IPS-20b (cell line): ENCODE data around the gene SAMD3.
"Not testable (repeated sequence)": the region's sequence is repeated elsewhere in the genome, so short reads cannot be mapped to it uniquely, and the experiment has no call there.

Source experiments
- H3K27ac ChIP-seq: one replicate; pipeline ENCODE4 v1.5.1; 2013; ENCODE audit warnings: low read length
- H3K27me3 ChIP-seq: 2 replicates; pipeline ENCODE4 v1.6.1; 2013; ENCODE audit warnings: mild to moderate bottlenecking, low read length, inconsistent platforms; ENCODE audit not compliant: insufficient read depth
- H3K36me3 ChIP-seq: 2 replicates; pipeline ENCODE4 v1.6.1; 2013; ENCODE audit warnings: low read depth, mild to moderate bottlenecking, inconsistent platforms, low read length, moderate library complexity; ENCODE audit not compliant: insufficient read depth
- H3K4me1 ChIP-seq: 2 replicates; pipeline ENCODE4 v1.6.1; 2013; ENCODE audit warnings: mild to moderate bottlenecking, control low read depth, inconsistent platforms, low read length, moderate library complexity; ENCODE audit not compliant: insufficient read depth
- H3K4me3 ChIP-seq: 2 replicates; pipeline ENCODE4 v1.5.1; 2013; ENCODE audit warnings: mild to moderate bottlenecking, low read length, inconsistent platforms
- H3K9ac ChIP-seq: 2 replicates; pipeline ENCODE4 v1.6.1; 2013; ENCODE audit warnings: low read depth, mild to moderate bottlenecking, inconsistent platforms, low read length, moderate library complexity
- H3K9me3 ChIP-seq: 2 replicates; pipeline ENCODE4 v1.6.1; 2013; ENCODE audit warnings: mild to moderate bottlenecking, low read depth, low read length, inconsistent platforms; ENCODE audit not compliant: insufficient read depth

SAMD3 gene

DNA sequence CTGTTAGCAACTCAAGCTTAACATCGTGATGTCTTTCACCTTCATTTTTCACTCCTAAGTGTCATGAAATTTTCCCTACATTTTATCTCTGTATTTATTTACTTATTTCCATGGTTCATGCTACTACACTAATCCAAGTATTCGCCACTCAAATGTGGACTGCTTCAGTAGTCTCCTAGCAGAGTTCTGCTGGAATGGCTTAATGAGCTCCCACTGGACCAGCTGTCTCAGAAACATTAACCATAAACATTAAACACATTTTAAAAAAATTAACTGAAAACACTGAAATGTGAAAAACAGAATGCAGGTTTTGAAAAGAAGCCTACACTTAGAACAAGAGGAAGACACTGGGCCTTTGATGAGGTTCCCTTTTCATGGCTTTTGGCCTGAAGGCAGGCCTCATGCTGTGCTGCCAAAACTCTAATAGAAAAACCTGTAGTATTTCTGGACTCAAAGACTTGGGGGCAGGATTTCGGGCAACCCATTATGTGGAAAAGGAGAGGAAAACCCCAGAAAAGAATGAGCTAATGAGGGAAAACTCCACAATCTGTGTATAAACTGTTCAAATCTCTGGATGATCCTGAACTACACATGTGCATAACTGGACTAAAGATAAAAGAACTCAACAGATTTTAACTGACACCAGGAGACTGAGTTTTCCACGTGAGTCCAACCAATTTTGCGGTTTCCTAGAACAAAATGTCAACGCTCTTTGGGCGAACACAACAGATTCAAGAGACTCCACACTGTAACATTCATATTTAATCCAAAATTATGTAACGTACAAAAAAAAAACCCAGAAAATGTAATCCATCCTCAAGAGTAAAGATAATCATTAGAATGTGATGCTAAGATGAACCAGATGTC lies 33.0 kb downstream of the SAMD3 start:
- Histone ChIP-seq H3K4me1 (no peaks in the 10 kb centered on the region), H3K36me3 (no peaks in the 10 kb centered on the region), H3K9me3 (no peaks in the 10 kb centered on the region; the same call in 1 of the 2 replicates), H3K27ac (no peak overlapping the region), H3K27me3 (no peaks in the 10 kb centered on the region), H3K4me3 (no peak overlapping the region), H3K9ac (no peak overlapping the region)

DNA sequence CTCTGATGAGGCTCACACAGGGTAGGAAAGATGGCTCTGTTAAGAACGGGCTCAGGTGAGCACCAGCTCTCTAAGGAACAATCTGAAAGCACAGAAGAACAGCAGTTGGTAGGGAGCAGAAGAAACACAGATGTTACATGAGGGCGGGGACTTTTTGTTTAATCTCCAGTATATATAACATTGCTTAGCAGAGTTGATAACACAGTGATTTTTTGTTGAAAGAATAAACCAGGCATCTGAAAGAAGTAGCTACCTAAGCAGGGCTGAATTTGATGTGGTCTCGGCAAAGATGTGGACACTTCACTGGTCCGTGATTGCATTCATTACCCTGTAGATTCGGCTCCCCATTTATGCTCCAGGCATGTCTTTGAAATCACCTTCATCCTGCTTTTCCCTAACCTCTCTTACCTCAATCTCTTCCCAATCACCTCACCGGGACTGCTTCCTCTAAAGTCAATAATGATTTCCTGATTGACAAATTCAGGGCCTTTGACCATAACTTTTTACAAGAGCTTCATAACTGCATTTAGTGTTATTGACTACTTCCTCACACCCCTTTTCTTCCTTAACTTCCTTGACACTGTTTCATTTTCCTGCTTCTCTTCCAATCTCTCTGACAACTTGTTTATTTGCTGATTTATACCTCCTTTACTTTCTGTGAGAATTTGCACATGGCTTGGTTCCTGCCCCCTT lies 34.4 kb downstream of the SAMD3 start:
- H3K9ac ChIP-seq: no peak overlapping the region
- H3K36me3 ChIP-seq: no peaks in the 10 kb centered on the region
- H3K27me3 ChIP-seq: no peaks in the 10 kb centered on the region
- no peak overlapping the region for H3K4me3 ChIP-seq
- no peaks in the 10 kb centered on the region; the same call in 1 of the 2 replicates for H3K9me3 ChIP-seq
- H3K27ac ChIP-seq: no peak overlapping the region
- H3K4me1 ChIP-seq: no peaks in the 10 kb centered on the region

GRCh38 chr6:130187335-130188206 lies 35.2 kb downstream of the SAMD3 start:
- no peak overlapping the region for H3K27ac ChIP-seq
- H3K4me3 ChIP-seq: no peak overlapping the region
- H3K36me3 ChIP-seq: no peaks in the 10 kb centered on the region
- H3K9me3 ChIP-seq: no peaks in the 10 kb centered on the region; the same call in 1 of the 2 replicates
- H3K9ac ChIP-seq: no peak overlapping the region
- no peaks in the 10 kb centered on the region for H3K4me1 ChIP-seq
- no peaks in the 10 kb centered on the region for H3K27me3 ChIP-seq

DNA sequence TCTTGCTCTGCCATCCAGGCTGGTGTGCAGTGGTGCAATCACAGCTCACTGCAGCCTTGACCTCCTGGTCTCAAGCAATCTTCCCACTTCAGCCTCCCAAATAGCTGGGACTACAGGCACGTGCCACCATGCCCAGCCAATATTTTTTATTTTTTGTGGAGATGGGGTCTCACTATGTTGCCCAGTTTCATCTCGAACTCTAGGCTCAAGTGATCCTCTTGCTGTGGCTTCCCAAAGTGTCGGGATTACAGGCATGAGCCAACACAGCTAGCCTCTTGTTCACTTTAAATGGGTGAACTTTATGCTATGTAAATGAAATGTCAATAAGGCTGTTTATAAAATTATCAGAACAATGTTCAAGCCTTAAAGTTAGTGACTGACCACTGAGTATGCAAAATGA lies 37.1 kb downstream of the SAMD3 start:
- Histone ChIP-seq H3K9ac (no peak overlapping the region), H3K4me3 (no peak overlapping the region), H3K27me3 (no peaks in the 10 kb centered on the region), H3K27ac (no peak overlapping the region), H3K4me1 (no peaks in the 10 kb centered on the region), H3K36me3 (no peaks in the 10 kb centered on the region), H3K9me3 (no peaks in the 10 kb centered on the region)

- Histone ChIP-seq H3K4me1 (no peaks in the 10 kb centered on the region), H3K27me3 (no peaks in the 10 kb centered on the region), H3K9ac (no peak overlapping the region), H3K9me3 (no peaks in the 10 kb centered on the region), H3K27ac (no peak overlapping the region), H3K4me3 (no peak overlapping the region), H3K36me3 (no peaks in the 10 kb centered on the region)
These were observed 39.2 kb downstream of the SAMD3 start for GRCh38 chr6:130183271-130184222.

GRCh38 chr6:130182466-130182865 lies 40.3 kb downstream of the SAMD3 start:
- Histone ChIP-seq H3K9ac (no peak overlapping the region), H3K4me3 (no peak overlapping the region), H3K4me1 (no peaks in the 10 kb centered on the region), H3K36me3 (no peaks in the 10 kb centered on the region), H3K27ac (no peak overlapping the region), H3K9me3 (no peaks in the 10 kb centered on the region), H3K27me3 (no peaks in the 10 kb centered on the region)

DNA sequence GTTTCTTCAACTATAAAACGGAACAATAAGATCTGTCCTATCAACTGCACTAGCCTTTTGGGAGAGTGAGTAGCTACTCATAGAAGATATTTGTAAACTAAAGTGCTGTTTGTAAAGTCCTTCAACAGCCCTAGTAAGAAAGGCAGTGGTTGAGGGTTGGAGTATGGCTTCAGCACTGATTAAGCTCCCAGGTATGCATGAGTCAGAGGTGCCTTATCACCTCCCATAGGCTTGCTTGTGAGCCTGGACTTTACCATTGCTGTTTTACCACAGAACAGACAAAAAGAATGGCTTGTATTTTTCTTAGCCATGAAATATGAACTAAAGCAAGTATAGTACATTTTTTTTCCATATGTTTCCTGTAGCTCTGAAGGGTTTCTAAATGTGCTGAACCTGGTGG lies 44.1 kb downstream of the SAMD3 start:
- no peak overlapping the region for H3K9ac ChIP-seq
- H3K9me3 ChIP-seq: no peaks in the 10 kb centered on the region
- no peak overlapping the region for H3K27ac ChIP-seq
- H3K4me3 ChIP-seq: no peak overlapping the region
- H3K27me3 ChIP-seq: no peaks in the 10 kb centered on the region
- H3K4me1 ChIP-seq: no peaks in the 10 kb centered on the region
- H3K36me3 ChIP-seq: no peaks in the 10 kb centered on the region

DNA sequence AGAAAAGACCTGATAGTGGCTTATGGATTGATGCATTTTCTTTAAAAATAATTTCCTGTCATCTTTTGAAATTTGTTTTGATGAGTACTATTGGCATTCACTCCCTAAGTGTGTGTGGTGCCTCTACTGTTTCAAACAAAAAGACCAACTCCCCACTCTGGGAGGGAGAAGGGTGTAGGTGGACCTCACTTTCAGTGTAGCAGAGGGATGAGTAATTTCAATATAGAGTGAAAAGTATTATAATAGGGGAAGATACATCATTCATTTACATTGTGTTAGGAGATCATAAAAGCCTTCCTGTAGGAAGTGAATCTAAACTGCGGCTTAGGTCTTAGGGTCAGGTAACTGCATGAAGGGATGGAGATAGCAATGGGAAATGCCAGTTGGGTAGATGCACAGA lies 46.4 kb downstream of the SAMD3 start:
- H3K27ac ChIP-seq: no peak overlapping the region
- H3K27me3 ChIP-seq: no peaks in the 10 kb centered on the region
- no peaks in the 10 kb centered on the region for H3K36me3 ChIP-seq
- H3K4me1 ChIP-seq: no peaks in the 10 kb centered on the region
- no peak overlapping the region for H3K9ac ChIP-seq
- H3K9me3 ChIP-seq: no peaks in the 10 kb centered on the region
- H3K4me3 ChIP-seq: no peak overlapping the region

- H3K36me3 ChIP-seq, H3K9me3 ChIP-seq, H3K4me1 ChIP-seq, H3K27me3 ChIP-seq, H3K27ac ChIP-seq, H3K4me3 ChIP-seq, H3K9ac ChIP-seq: not testable (repeated sequence)
These were observed 49.3 kb downstream of the SAMD3 start for GRCh38 chr6:130173377-130174004.

DNA sequence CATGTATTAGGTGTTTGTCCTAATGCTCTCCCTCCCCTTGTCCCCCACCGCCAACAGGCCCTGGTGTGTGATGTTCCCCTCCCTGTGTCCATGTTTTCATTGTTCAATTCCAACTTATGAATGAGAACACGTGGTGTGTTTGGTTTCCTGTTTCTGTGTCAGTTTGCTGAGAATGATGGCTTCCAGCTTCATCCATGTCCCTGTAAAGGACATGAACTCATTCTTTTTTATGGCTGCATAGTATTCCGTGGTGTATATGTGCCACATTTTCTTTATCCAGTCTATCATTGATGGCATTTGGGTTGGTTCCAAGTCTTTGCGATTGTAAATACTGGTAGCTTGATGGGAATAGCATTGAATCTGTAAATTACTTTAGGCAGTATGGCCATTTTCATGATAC lies 52.6 kb downstream of the SAMD3 start:
- H3K9me3 ChIP-seq, H3K27ac ChIP-seq, H3K27me3 ChIP-seq, H3K9ac ChIP-seq, H3K4me1 ChIP-seq, H3K36me3 ChIP-seq, H3K4me3 ChIP-seq: not testable (repeated sequence)
